ENCODE results near the gene TCF7L1.

DNA sequence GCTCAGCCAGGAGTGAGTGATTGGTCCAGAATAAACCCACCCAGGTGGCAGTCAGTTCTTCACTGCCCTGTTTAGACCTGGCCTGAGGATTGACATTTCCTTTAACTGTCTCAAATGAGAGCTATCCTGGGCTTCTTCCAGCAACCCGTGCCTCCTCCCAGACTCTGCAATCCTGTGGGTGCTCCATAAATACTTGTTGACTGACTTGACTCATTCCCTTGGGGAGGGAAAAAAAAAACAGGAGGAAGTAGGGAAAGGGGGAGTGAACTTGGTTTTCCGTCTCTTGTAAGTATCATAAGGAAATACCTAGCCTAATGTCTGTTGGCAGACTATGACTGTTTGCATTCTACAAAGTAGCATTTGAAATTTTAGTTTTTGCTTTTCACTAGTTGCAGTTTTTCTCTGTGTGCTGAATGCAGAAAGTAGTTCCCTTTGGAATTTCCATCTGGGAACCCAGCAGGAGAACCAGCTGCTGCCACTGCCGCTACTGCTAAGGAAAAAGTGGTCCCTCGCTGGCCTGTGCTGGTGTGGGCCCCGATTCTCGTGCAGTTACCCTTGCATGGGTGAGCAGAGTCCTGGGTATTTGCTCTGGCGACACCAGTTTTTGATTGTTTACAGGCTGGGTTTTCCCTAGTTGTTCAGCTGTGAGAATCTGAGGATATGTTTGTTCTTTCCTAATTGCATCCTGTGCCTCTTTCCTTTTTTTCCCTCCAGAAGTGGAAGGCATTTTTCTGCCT is 115.7 kb downstream of the TCF7L1 start:
- TF ChIP-seq, protein P1, sequence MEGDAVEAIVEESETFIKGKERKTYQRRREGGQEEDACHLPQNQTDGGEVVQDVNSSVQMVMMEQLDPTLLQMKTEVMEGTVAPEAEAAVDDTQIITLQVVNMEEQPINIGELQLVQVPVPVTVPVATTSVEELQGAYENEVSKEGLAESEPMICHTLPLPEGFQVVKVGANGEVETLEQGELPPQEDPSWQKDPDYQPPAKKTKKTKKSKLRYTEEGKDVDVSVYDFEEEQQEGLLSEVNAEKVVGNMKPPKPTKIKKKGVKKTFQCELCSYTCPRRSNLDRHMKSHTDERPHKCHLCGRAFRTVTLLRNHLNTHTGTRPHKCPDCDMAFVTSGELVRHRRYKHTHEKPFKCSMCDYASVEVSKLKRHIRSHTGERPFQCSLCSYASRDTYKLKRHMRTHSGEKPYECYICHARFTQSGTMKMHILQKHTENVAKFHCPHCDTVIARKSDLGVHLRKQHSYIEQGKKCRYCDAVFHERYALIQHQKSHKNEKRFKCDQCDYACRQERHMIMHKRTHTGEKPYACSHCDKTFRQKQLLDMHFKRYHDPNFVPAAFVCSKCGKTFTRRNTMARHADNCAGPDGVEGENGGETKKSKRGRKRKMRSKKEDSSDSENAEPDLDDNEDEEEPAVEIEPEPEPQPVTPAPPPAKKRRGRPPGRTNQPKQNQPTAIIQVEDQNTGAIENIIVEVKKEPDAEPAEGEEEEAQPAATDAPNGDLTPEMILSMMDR (IDR thresholded peaks at IDR 0.05 in 4 of 5, conservative IDR thresholded peaks at IDR 0.05 in 1 of 5) = no peak
- no peak for TF ChIP-seq POLR2A (IDR thresholded peaks at IDR 0.05)
